ENCODE data around the gene MAP7. TPM values are rescaled to one million over a fixed set of nuclear protein-coding genes. Genes with fewer than 3 reads are reported as not detected.

The MAP7 gene
- total and polyA plus RNA-seq, 2 donors (not counting 3 experiments of a cell fraction or from before 2014, with no cell fraction given) = 0.07 to 0.42 TPM

DNA sequence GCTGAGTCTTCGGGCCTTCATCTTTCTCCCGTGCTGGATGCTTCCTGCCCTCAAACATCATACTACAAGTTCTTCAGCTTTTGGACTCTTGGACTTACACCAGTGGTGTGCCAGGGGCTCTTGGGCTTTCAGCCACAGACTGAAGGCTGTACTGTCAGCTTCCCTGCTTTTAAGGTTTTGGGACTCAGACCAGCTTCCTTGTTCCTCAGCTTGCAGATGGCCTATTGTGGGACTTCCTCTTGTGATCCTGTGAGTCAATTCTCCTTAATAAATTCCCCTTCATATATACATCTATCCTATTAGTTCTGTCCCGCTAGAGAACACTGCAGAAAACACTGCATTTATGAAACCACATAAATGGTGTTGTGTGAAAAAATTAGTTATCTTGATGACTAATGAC lies 246.7 kb downstream of the MAP7 start:
- POLR2A ChIA-PET = interaction anchor here (0.8 kb wide), 1 partner anchor 14 kb away, joined by 4 read pairs; the partner anchor contains the start of gene BCLAF1
- Histone ChIP-seq H4K20me1 (replicated peaks; ENCODE audit: control insufficient read depth, extremely low read depth, insufficient read depth, low read length) (no peaks in the 10 kb centered on the region), H3K4me2 (ENCODE audit: insufficient read depth, low read length) (no peak overlapping the region), H3K36me3 (ENCODE audit: control insufficient read depth in 2 of 2, extremely low read depth in 1 of 2, insufficient read depth in 2 of 2, low read length in 2 of 2) (no peaks in the 10 kb centered on the region), H2AFZ (ENCODE audit: low read depth, low read length) (no peak overlapping the region), H3K9ac (replicated peaks; ENCODE audit: extremely low read depth, insufficient read depth, low read length) (no peak overlapping the region), H3K9me3 (replicated peaks; ENCODE audit: control insufficient read depth, insufficient read depth, low read length) (no peaks in the 10 kb centered on the region), H3K79me2 (ENCODE audit: control insufficient read depth, insufficient read depth, low read length) (no peaks in the 10 kb centered on the region), H3K9me1 (replicated peaks; ENCODE audit: control insufficient read depth, extremely low read depth, insufficient read depth, low read length) (no peaks in the 10 kb centered on the region), H3K27me3 (ENCODE audit: control insufficient read depth in 2 of 2, insufficient read depth in 2 of 2, low read length in 2 of 2) (peaks cover 0 to 5% of the 10 kb centered on the region in 2 experiments), H3K4me3 (replicated peaks in 1 of 3; ENCODE audit: insufficient read depth in 1 of 3, low read depth in 1 of 3, low read length in 3 of 3) (no peak overlapping the region), H3K4me1 (ENCODE audit: control insufficient read depth, extremely low read depth, insufficient read depth, low read length) (no peaks in the 10 kb centered on the region), H3K27ac (ENCODE audit: insufficient read depth, low read depth, low read length) (no peak overlapping the region)
- DNase-seq (ENCODE audit: low read depth, low spot score) = no peak
- TF ChIP-seq FOS (IDR thresholded peaks at IDR 0.05; ENCODE audit: borderline replicate concordance, insufficient read depth, low read length) = no peak
- no peak for TF ChIP-seq POLR2AphosphoS5 (IDR thresholded peaks at IDR 0.05; ENCODE audit: insufficient read depth, low read depth, low read length)
- TF ChIP-seq GATA2 (IDR thresholded peaks at IDR 0.05; ENCODE audit: insufficient read depth, insufficient read length, low read depth, low read length) = no peak
- no peak for TF ChIP-seq POLR2A (IDR thresholded peaks at IDR 0.05; ENCODE audit: low read depth, low read length)
- TF ChIP-seq EZH2 (IDR thresholded peaks at IDR 0.05; ENCODE audit: borderline replicate concordance, low read depth, low read length, severe bottlenecking) = no peak
- TF ChIP-seq, protein P1, sequence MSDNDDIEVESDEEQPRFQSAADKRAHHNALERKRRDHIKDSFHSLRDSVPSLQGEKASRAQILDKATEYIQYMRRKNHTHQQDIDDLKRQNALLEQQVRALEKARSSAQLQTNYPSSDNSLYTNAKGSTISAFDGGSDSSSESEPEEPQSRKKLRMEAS (IDR thresholded peaks at IDR 0.05; ENCODE audit: insufficient read depth, insufficient read length) = no peak
- TF ChIP-seq, protein P2, sequence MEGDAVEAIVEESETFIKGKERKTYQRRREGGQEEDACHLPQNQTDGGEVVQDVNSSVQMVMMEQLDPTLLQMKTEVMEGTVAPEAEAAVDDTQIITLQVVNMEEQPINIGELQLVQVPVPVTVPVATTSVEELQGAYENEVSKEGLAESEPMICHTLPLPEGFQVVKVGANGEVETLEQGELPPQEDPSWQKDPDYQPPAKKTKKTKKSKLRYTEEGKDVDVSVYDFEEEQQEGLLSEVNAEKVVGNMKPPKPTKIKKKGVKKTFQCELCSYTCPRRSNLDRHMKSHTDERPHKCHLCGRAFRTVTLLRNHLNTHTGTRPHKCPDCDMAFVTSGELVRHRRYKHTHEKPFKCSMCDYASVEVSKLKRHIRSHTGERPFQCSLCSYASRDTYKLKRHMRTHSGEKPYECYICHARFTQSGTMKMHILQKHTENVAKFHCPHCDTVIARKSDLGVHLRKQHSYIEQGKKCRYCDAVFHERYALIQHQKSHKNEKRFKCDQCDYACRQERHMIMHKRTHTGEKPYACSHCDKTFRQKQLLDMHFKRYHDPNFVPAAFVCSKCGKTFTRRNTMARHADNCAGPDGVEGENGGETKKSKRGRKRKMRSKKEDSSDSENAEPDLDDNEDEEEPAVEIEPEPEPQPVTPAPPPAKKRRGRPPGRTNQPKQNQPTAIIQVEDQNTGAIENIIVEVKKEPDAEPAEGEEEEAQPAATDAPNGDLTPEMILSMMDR (IDR thresholded peaks at IDR 0.05; ENCODE audit: extremely low read depth in 1 of 2, insufficient read depth in 1 of 2, low read depth in 1 of 2, low read length in 2 of 2) = no peak
- TF ChIP-seq MYC (IDR thresholded peaks at IDR 0.05; ENCODE audit: low read depth, low read length) = no peak
- TF ChIP-seq JUN (IDR thresholded peaks at IDR 0.05; ENCODE audit: borderline replicate concordance, insufficient read depth, insufficient read length, low read depth) = no peak
- no peak for FAIRE-seq
- CTCF ChIA-PET = interaction anchor here (1.5 kb wide), 1 partner anchor 12 kb away, joined by 5 read pairs; no protein-coding TSS in a partner anchor
- intact Hi-C loops (cut with micrococcal nuclease) = no loop called here
- dilution Hi-C loops (cut with MboI; ENCODE audit: extremely low pct_ligation_motif_present, low sequenced_read_pairs) = no loop called here
- BruUV-seq (replicated peaks) = no TSS peak
